H1 (cell line): ENCODE data around the gene KRTAP10-2. TPM values are rescaled to one million over a fixed set of nuclear protein-coding genes. Genes with fewer than 3 reads are reported as not detected.

Experiments
- EZH2 ChIP-seq: fragments of 200-600 bp; sonication (generic); IDR thresholded peaks from 2 replicates; pipeline ENCODE4 v1.7.1; 2012; ENCODE audit warnings: low read depth, mild to moderate bottlenecking, moderate library complexity, low read length, inconsistent platforms; ENCODE audit not compliant: severe bottlenecking
- GABPA ChIP-seq: IDR thresholded peaks from 2 replicates; pipeline ENCODE4 v1.6.1; 2011; ENCODE audit warnings: mild to moderate bottlenecking, low read length, moderate library complexity, borderline replicate concordance; ENCODE audit not compliant: insufficient read depth
- polyA plus RNA-seq, 7 experiments: library from polyadenylated mRNA; depleted of rRNA in 3 of 7; stranded (reverse) in 5 of 7; unstranded in 2 of 7; fragments of >200 nt in 5 of 7; fragments of 200-250 nt in 2 of 7; gene quantifications; 1 replicate in 5 of 7; 2 replicates in 1 of 7; 4 replicates in 1 of 7; pipeline versions ENCODE4 v1.2.1 to v1.2.3, GENCODE V29; 2011 to 2013; ENCODE audit warnings: missing spikeins in 2 of 7, mixed read lengths in 2 of 7
- total RNA-seq: library from RNA; stranded (reverse); fragmentation: NEBNext Ultra II Directional; extraction: Animal tissue kit (Norgen Biotek cat#: 25700); gene quantifications from 2 replicates; pipeline ENCODE4 v1.2.1, GENCODE V29; 2021

Gene KRTAP10-2
- total and polyA plus RNA-seq, 2 of the 8 experiments (the other 6 are each of a cell fraction or from before 2014, with no cell fraction given): 0.11 TPM; not detected in 1

DNA sequence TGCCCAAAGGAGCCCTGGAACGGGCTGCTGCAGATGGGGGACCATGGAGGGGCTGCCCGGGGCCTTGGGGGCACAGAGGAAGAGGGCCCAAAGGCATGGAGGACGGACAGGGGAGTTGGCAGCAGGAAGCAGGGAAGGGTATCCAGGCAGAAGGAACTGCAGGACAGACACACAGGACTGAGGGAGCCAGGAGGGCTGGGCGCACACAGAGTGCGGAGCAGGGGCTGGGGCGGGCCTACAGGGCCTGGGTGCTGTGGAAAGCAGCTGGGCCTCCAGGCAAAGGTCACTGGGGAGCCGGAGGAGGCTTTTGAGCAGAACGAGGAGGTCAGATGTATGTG lies 39.4 kb downstream of the KRTAP10-2 start (continued):
- TF ChIP-seq EZH2: no peak
- no peak for TF ChIP-seq GABPA
